ENCODE results near the gene DCK. TPM values are rescaled to one million over a fixed set of nuclear protein-coding genes. Genes with fewer than 3 reads are reported as not detected.

The DCK gene
- total RNA-seq (2021) (10.1 and 11.8 TPM in 2 replicates), Bru-seq, nascent RNA (percentile 70 among the genes with signal in this experiment), BruChase-seq, experiment 1, labeled RNA remaining after a 2-hour chase (percentile 59 among the genes with signal in this experiment), BruChase-seq, experiment 2, labeled RNA remaining after a 6-hour chase (percentile 76 among the genes with signal in this experiment)
- long read RNA-seq, transcript DCK-201 (7 exons, 2,716 nt), result major isoform, 59 of 60 reads
- long read RNA-seq, partial matches to known transcripts, result 1 of 60 reads
- long read RNA-seq, other reads (novel, unspliced or antisense), result 0 of 60 reads

DNA sequence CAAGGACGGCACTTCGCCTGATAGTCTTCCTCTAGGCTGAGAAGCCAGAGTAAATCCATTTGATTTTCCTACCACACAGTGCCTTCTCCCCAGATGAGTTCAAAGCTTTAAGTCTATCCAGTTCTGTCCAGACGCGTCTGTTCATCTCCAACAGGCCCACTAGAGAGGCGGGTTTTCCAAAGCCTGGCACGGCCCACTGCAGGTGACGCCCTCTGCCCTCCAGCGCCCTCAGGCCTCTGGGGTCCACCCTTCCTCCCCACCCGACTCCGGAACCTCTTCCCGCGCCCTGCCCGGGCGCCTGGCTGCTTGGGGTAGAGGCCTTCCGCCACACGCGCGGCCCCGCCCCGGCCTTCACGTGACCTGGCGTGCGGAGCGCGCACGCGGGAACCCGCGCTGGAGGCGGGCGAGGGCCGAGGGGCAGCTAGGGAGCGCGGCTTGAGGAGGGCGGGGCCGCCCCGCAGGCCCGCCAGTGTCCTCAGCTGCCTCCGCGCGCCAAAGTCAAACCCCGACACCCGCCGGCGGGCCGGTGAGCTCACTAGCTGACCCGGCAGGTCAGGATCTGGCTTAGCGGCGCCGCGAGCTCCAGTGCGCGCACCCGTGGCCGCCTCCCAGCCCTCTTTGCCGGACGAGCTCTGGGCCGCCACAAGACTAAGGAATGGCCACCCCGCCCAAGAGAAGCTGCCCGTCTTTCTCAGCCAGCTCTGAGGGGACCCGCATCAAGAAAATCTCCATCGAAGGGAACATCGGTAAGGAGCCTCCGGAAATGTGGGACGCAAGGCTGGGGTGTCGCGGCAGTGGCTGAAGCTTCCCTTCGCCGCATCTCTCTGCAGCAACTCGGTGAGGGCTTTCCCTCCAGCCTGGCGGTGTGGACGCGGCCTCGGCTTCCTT lies at the start of gene DCK:
TSS of gene DCK (plus strand) at position 469 of the 888 bp plus-strand sequence. CDS start at position 656, 187 bp downstream.
- DNase-seq, result peak; percentile 64 to 89
- H4K20me1 ChIP-seq (ENCODE audit: insufficient read depth), result no peaks in the 10 kb centered on the region
- H3K27me3 ChIP-seq (ENCODE audit: insufficient read depth, low read depth), result no peaks in the 10 kb centered on the region
- H3K4me2 ChIP-seq, result peak within 1 kb of the TSS; percentile 87
- no peaks in the 10 kb centered on the region for H3K9me3 ChIP-seq (ENCODE audit: insufficient read depth, low read depth)
- ChIA-PET CTCF (interaction anchor here (0.6 to 2.5 kb wide), 2 partner anchors 16 to 155 kb away, joined by 4 to 16 read pairs; no protein-coding TSS in a partner anchor), POLR2A (ENCODE audit: unreplicated experiment) (interaction anchor here (0.5 to 0.7 kb wide), 2 partner anchors 55 to 290 kb away, joined by 7 to 11 read pairs; no protein-coding TSS in a partner anchor)
- H3K4me1 ChIP-seq (replicated peaks; ENCODE audit: insufficient read depth), result peaks cover 10% of the 10 kb centered on the region; the same call in 1 of the 2 replicates
- H3K79me2 ChIP-seq (ENCODE audit: low read depth), result peaks cover 24% of the 10 kb centered on the region
- no peaks in the 10 kb centered on the region for H3K9me2 ChIP-seq (ENCODE audit: insufficient read depth)
- H3K4me3 ChIP-seq, result peak within 1 kb of the TSS; percentile 81
- TSS peak; percentile 34 for BruUV-seq (replicated peaks)
- H3K27ac ChIP-seq, result peak within 1 kb of the TSS; percentile 59
- H3K36me3 ChIP-seq (ENCODE audit: low read depth), result no peaks in the 10 kb centered on the region
- intact Hi-C loops (cut with micrococcal nuclease; ENCODE audit: unreplicated experiment), result loop anchor here (5.0 to 10.0 kb wide), 3 partner anchors 76 to 309 kb away; partner anchors contain the start of genes GRSF1 and UTP3
- TF ChIP-seq, protein P1, sequence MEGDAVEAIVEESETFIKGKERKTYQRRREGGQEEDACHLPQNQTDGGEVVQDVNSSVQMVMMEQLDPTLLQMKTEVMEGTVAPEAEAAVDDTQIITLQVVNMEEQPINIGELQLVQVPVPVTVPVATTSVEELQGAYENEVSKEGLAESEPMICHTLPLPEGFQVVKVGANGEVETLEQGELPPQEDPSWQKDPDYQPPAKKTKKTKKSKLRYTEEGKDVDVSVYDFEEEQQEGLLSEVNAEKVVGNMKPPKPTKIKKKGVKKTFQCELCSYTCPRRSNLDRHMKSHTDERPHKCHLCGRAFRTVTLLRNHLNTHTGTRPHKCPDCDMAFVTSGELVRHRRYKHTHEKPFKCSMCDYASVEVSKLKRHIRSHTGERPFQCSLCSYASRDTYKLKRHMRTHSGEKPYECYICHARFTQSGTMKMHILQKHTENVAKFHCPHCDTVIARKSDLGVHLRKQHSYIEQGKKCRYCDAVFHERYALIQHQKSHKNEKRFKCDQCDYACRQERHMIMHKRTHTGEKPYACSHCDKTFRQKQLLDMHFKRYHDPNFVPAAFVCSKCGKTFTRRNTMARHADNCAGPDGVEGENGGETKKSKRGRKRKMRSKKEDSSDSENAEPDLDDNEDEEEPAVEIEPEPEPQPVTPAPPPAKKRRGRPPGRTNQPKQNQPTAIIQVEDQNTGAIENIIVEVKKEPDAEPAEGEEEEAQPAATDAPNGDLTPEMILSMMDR (conservative IDR thresholded peaks at IDR 0.05), result no peak
- no peak for TF ChIP-seq EZH2 (IDR thresholded peaks at IDR 0.05; ENCODE audit: low read depth)
- H3F3A ChIP-seq (ENCODE audit: insufficient read depth, low read depth), result peaks cover 7% of the 10 kb centered on the region; the same call in 1 of the 2 replicates
- H2AFZ ChIP-seq, result peak within 1 kb of the TSS; percentile 95

DNA sequence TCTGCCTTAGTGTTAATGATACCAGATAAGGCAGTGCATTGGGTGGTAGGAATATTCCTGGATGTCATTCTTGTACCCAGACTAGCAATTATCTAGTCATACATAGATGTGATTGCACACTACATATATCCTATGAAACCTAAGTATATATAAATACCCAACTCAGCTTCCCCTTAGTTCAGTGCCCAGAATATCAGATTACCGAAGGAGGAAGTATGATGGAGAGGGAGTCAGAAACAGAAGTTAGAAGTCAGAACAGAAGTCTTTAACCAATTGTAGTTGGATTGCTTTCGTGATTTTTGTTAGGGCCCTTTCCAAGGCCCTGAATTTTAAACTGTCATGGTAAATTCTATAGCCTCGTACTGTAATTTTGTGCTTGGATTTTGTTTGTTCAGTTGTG lies 48.4 kb upstream of the DCK start:
- no peaks in the 10 kb centered on the region for H3K36me3 ChIP-seq (ENCODE audit: low read depth)
- no peak overlapping the region for H3K4me3 ChIP-seq
- POLR2A ChIA-PET (ENCODE audit: unreplicated experiment), result interaction anchor here (0.6 kb wide), 1 partner anchor 60 kb away, joined by 9 read pairs; no protein-coding TSS in a partner anchor
- H2AFZ ChIP-seq, result no peak overlapping the region
- H3K27me3 ChIP-seq (ENCODE audit: insufficient read depth, low read depth), result no peaks in the 10 kb centered on the region
- BruUV-seq (replicated peaks), result no TSS peak
- TF ChIP-seq EZH2 (IDR thresholded peaks at IDR 0.05; ENCODE audit: low read depth), result no peak
- TF ChIP-seq, protein P1 (conservative IDR thresholded peaks at IDR 0.05), result no peak
- H3K4me1 ChIP-seq (replicated peaks; ENCODE audit: insufficient read depth), result no peaks in the 10 kb centered on the region
- H3K9me2 ChIP-seq (ENCODE audit: insufficient read depth), result no peaks in the 10 kb centered on the region
- intact Hi-C loops (cut with micrococcal nuclease; ENCODE audit: unreplicated experiment), result no loop called here
- H3K27ac ChIP-seq, result no peak overlapping the region
- H3K9me3 ChIP-seq (ENCODE audit: insufficient read depth, low read depth), result no peaks in the 10 kb centered on the region
- CTCF ChIA-PET, result no interaction called here
- no peak overlapping the region for H3K4me2 ChIP-seq
- H4K20me1 ChIP-seq (ENCODE audit: insufficient read depth), result no peaks in the 10 kb centered on the region
- no peaks in the 10 kb centered on the region for H3F3A ChIP-seq (ENCODE audit: insufficient read depth, low read depth)
- no peak for DNase-seq
- H3K79me2 ChIP-seq (ENCODE audit: low read depth), result no peaks in the 10 kb centered on the region

DNA sequence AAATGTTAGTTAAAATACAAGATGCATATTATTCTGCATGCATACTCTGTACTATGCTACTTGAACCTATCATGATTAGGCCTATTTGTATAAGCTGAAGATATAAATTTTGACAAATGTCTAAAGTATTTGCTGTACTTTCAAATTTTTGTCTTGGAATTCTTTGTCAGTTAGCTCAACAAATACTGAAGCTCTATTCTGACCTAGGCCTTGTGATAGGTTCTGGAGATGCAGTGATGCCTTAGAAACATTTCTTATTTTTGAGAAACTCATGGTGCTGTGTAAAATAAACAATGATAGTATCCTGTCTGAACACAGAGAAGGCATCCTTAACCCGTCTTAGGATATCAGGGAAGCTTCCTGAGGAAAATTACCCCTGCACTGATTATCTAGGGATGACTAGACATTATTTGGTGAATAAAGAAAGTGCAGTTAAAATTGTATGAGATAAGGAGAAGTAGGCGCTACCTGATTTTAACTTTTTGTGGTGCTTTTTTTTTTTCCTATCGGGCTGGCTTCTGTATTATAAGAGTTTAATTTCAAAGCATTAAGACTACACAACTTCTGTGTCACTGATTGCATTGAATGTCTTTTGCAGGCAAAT lies 47.9 kb upstream of the DCK start:
- ChIA-PET CTCF (no interaction called here), POLR2A (ENCODE audit: unreplicated experiment) (interaction anchor here (0.6 kb wide), 1 partner anchor 60 kb away, joined by 9 read pairs; no protein-coding TSS in a partner anchor)
- no TSS peak for BruUV-seq (replicated peaks)
- H3K4me2 ChIP-seq, result no peak overlapping the region
- no peaks in the 10 kb centered on the region for H3K4me1 ChIP-seq (replicated peaks; ENCODE audit: insufficient read depth)
- H3K27me3 ChIP-seq (ENCODE audit: insufficient read depth, low read depth), result no peaks in the 10 kb centered on the region
- H3K9me2 ChIP-seq (ENCODE audit: insufficient read depth), result no peaks in the 10 kb centered on the region
- H2AFZ ChIP-seq, result no peak overlapping the region
- intact Hi-C loops (cut with micrococcal nuclease; ENCODE audit: unreplicated experiment), result no loop called here
- no peaks in the 10 kb centered on the region for H3K9me3 ChIP-seq (ENCODE audit: insufficient read depth, low read depth)
- no peak overlapping the region for H3K27ac ChIP-seq
- no peaks in the 10 kb centered on the region for H3F3A ChIP-seq (ENCODE audit: insufficient read depth, low read depth)
- H4K20me1 ChIP-seq (ENCODE audit: insufficient read depth), result no peaks in the 10 kb centered on the region
- no peak for DNase-seq
- no peaks in the 10 kb centered on the region for H3K79me2 ChIP-seq (ENCODE audit: low read depth)
- no peaks in the 10 kb centered on the region for H3K36me3 ChIP-seq (ENCODE audit: low read depth)
- TF ChIP-seq, protein P1 (conservative IDR thresholded peaks at IDR 0.05), result no peak
- TF ChIP-seq EZH2 (IDR thresholded peaks at IDR 0.05; ENCODE audit: low read depth), result no peak
- no peak overlapping the region for H3K4me3 ChIP-seq

Measured in PC-9 (cell line).